ENCODE data around the gene ATXN7.

- TF ChIP-seq CTCF (IDR thresholded peaks at IDR 0.05) = no peak
- TF ChIP-seq POLR2A (IDR thresholded peaks at IDR 0.05) = no peak
- TF ChIP-seq POLR2AphosphoS5 (IDR thresholded peaks at IDR 0.05; ENCODE audit: insufficient read depth in 1 of 2, low read depth in 1 of 2) = no peak
Measured at GRCh38 chr3:63966007-63966406, 102.3 kb downstream of the ATXN7 start.
